ENCODE measurements around the gene DYSF. TPM values are rescaled to one million over a fixed set of nuclear protein-coding genes. Genes with fewer than 3 reads are reported as not detected.
"Not testable (repeated sequence)": the region's sequence is repeated elsewhere in the genome, so short reads cannot be mapped to it uniquely, and the experiment has no call there.

DYSF gene
- total RNA-seq, 1 experiment from 2014 or later, result 0.31 TPM

DNA sequence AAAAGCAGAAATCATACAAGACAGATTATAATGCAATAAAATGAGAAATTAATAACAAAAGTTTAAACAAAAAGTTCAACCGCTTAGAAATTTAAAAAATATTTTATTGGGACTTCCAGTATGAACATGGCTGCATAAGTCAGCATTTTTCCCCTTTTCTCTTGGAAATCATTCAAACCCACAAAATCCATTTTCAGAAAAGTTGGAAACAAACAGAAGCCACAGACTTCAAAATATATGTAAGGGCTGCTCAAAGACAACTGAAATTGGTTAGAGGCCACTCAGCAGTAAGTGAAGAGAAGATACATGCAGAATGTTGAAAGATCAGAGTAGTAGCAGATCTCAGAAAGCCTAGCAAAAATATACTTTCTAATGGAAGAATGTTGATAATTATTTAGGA, 194.0 kb downstream of the DYSF start:
- Histone ChIP-seq H3K27ac (ENCODE audit: low read length) (no peak overlapping the region), H3K36me3 (ENCODE audit: control insufficient read depth, insufficient read depth, low read length) (no peaks in the 10 kb centered on the region), H3K9me3 (ENCODE audit: control insufficient read depth, insufficient read depth, low read depth, low read length) (no peaks in the 10 kb centered on the region), H3K4me3 (ENCODE audit: low read depth in 2 of 2, low read length in 2 of 2) (no peak overlapping the region), H3K4me1 (ENCODE audit: control insufficient read depth, insufficient read depth, low read length) (no peaks in the 10 kb centered on the region), H3K27me3 (ENCODE audit: control insufficient read depth, insufficient read depth, low read length) (peaks cover 6% of the 10 kb centered on the region)
- no peak for ATAC-seq
- BruUV-seq (replicated peaks), result no TSS peak
- ChIA-PET POLR2A (no interaction called here), CTCF (interaction anchor here (0.6 kb wide), 1 partner anchor 135 kb away, joined by 8 read pairs; no protein-coding TSS in a partner anchor)
- TF ChIP-seq POLR2AphosphoS5 (IDR thresholded peaks at IDR 0.05; ENCODE audit: low read depth, low read length) (no peak), TCF7L2 (IDR thresholded peaks at IDR 0.05; ENCODE audit: low read depth, low read length) (no peak), SIN3A (IDR thresholded peaks at IDR 0.05; ENCODE audit: borderline replicate concordance, insufficient read depth, low read depth, low read length) (no peak)
- TF ChIP-seq, protein P1, sequence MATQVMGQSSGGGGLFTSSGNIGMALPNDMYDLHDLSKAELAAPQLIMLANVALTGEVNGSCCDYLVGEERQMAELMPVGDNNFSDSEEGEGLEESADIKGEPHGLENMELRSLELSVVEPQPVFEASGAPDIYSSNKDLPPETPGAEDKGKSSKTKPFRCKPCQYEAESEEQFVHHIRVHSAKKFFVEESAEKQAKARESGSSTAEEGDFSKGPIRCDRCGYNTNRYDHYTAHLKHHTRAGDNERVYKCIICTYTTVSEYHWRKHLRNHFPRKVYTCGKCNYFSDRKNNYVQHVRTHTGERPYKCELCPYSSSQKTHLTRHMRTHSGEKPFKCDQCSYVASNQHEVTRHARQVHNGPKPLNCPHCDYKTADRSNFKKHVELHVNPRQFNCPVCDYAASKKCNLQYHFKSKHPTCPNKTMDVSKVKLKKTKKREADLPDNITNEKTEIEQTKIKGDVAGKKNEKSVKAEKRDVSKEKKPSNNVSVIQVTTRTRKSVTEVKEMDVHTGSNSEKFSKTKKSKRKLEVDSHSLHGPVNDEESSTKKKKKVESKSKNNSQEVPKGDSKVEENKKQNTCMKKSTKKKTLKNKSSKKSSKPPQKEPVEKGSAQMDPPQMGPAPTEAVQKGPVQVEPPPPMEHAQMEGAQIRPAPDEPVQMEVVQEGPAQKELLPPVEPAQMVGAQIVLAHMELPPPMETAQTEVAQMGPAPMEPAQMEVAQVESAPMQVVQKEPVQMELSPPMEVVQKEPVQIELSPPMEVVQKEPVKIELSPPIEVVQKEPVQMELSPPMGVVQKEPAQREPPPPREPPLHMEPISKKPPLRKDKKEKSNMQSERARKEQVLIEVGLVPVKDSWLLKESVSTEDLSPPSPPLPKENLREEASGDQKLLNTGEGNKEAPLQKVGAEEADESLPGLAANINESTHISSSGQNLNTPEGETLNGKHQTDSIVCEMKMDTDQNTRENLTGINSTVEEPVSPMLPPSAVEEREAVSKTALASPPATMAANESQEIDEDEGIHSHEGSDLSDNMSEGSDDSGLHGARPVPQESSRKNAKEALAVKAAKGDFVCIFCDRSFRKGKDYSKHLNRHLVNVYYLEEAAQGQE (IDR thresholded peaks at IDR 0.05; ENCODE audit: insufficient read depth in 1 of 2, low read depth in 2 of 2, low read length in 1 of 2), result no peak
- TF ChIP-seq, protein P2, sequence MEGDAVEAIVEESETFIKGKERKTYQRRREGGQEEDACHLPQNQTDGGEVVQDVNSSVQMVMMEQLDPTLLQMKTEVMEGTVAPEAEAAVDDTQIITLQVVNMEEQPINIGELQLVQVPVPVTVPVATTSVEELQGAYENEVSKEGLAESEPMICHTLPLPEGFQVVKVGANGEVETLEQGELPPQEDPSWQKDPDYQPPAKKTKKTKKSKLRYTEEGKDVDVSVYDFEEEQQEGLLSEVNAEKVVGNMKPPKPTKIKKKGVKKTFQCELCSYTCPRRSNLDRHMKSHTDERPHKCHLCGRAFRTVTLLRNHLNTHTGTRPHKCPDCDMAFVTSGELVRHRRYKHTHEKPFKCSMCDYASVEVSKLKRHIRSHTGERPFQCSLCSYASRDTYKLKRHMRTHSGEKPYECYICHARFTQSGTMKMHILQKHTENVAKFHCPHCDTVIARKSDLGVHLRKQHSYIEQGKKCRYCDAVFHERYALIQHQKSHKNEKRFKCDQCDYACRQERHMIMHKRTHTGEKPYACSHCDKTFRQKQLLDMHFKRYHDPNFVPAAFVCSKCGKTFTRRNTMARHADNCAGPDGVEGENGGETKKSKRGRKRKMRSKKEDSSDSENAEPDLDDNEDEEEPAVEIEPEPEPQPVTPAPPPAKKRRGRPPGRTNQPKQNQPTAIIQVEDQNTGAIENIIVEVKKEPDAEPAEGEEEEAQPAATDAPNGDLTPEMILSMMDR (IDR thresholded peaks at IDR 0.05), result no peak
- intact Hi-C loops (cut with micrococcal nuclease; ENCODE audit: unreplicated experiment) (no loop called here), in situ Hi-C loops (cut with HindIII; ENCODE audit: low pct_unique_long_range_greater_than_20kb, low sequenced_read_pairs) (no loop called here)
- no peak for DNase-seq (ENCODE audit: low read depth, low spot score)

DNA sequence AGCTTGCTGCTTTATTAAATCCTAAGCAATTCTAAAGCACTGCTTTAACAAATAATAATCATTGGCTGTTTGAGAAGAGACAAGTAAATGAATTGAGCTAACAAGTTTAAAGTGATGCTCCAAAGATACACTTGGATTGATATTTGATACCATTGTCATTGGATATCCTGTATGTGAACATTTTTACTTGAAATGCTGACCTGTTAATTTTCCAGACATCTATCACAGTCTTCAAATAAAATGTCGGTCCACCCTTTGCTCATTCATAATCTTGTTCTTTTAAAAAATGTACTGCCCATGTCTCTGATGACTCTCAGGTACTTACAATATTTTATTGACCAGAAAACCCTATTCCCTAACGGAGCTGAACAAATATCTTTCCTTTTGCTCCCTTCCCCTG, 202.1 kb downstream of the DYSF start:
- no peaks in the 10 kb centered on the region for H3K9me3 ChIP-seq (ENCODE audit: control insufficient read depth, insufficient read depth, low read depth, low read length)
- H3K27me3 ChIP-seq (ENCODE audit: control insufficient read depth, insufficient read depth, low read length), result peaks cover 6% of the 10 kb centered on the region
- no peak for DNase-seq (ENCODE audit: low read depth, low spot score)
- in situ Hi-C loops (cut with HindIII; ENCODE audit: low pct_unique_long_range_greater_than_20kb, low sequenced_read_pairs) (no loop called here), intact Hi-C loops (cut with micrococcal nuclease; ENCODE audit: unreplicated experiment) (no loop called here)
- POLR2A ChIA-PET, result no interaction called here
- no peaks in the 10 kb centered on the region for H3K4me1 ChIP-seq (ENCODE audit: control insufficient read depth, insufficient read depth, low read length)
- CTCF ChIA-PET, result no interaction called here
- no peak overlapping the region for H3K4me3 ChIP-seq (ENCODE audit: low read depth in 2 of 2, low read length in 2 of 2)
- ATAC-seq, result no peak
- TF ChIP-seq, protein P2 (IDR thresholded peaks at IDR 0.05), result no peak
- TF ChIP-seq POLR2AphosphoS5 (IDR thresholded peaks at IDR 0.05; ENCODE audit: low read depth, low read length), result no peak
- TF ChIP-seq, protein P1 (IDR thresholded peaks at IDR 0.05; ENCODE audit: insufficient read depth in 1 of 2, low read depth in 2 of 2, low read length in 1 of 2), result no peak
- no peak for TF ChIP-seq SIN3A (IDR thresholded peaks at IDR 0.05; ENCODE audit: borderline replicate concordance, insufficient read depth, low read depth, low read length)
- no peak for TF ChIP-seq TCF7L2 (IDR thresholded peaks at IDR 0.05; ENCODE audit: low read depth, low read length)
- no peak overlapping the region for H3K27ac ChIP-seq (ENCODE audit: low read length)
- no TSS peak for BruUV-seq (replicated peaks)
- H3K36me3 ChIP-seq (ENCODE audit: control insufficient read depth, insufficient read depth, low read length), result no peaks in the 10 kb centered on the region

DNA sequence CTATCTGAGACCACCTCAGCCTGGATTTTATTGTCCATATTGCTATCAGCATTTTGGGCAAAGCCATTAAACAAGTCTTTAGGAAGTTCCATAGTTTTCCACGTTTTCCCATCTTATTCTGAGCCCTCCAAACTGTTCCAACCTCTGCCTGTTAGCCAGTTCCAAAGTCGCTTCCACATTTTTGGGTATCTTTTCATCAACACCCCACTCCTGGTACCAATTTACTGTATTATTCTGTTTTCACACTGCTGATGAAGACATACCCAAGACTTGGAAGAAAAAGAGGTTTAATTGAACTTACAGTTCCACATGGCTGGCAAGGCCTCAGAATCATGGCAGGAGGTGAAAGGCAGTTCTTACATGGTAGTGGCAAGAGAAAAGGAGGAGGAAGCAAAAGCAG, 204.9 kb downstream of the DYSF start:
- CTCF ChIA-PET; in situ Hi-C loops (cut with HindIII; ENCODE audit: low pct_unique_long_range_greater_than_20kb, low sequenced_read_pairs); H3K9me3 ChIP-seq (ENCODE audit: control insufficient read depth, insufficient read depth, low read depth, low read length); H3K36me3 ChIP-seq (ENCODE audit: control insufficient read depth, insufficient read depth, low read length); H3K27ac ChIP-seq (ENCODE audit: low read length); ATAC-seq; DNase-seq (ENCODE audit: low read depth, low spot score); H3K4me1 ChIP-seq (ENCODE audit: control insufficient read depth, insufficient read depth, low read length); H3K4me3 ChIP-seq (ENCODE audit: low read depth in 2 of 2, low read length in 2 of 2); H3K27me3 ChIP-seq (ENCODE audit: control insufficient read depth, insufficient read depth, low read length); POLR2A ChIA-PET; intact Hi-C loops (cut with micrococcal nuclease; ENCODE audit: unreplicated experiment); BruUV-seq (replicated peaks): not testable (repeated sequence)
